Stimulated activated naive CD8-positive, alpha-beta T cell treated with anti-CD3 and anti-CD28 coated beads, Interleukin-15, Interleukin-2, amounts not matched to agents 100 U/mL and 50 U/mL, for 24 hours (primary cell): Measurements from ENCODE around the gene RBMS3.

Experiments used
- ATAC-seq: fragments of 150-1000 bp; cut with Tn5 transposase; one replicate; pipeline ENCODE4 v1.10.0; 2021
- DNase-seq: peaks from one replicate; pipeline ENCODE4 v3.0.0; 2021

The RBMS3 gene

GRCh38 chr3:29277249-29277648 is 3.6 kb upstream of the RBMS3 start:
- DNase-seq (no peak), ATAC-seq (no peak)

DNA sequence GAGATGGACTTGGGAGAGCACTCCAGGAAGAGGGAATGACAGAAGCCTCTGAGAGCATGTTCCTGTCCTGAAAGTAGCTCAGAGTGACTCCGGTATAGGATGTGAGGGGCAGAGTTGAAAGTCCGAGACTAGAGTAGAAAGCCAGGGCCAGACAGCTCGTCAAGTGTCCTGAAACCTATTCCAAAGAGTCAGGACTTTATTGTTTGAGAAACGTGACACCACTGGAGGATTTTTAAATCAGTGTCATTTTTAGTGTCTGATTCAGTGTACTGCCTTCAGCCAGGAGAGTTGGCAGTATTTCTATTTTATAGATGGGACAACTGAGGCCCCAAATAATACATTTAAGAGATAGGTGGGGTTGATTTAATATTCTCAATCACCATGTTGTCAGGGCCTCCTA is 1.6 kb upstream of the RBMS3 start:
- DNase-seq = no peak
- no peak for ATAC-seq

GRCh38 chr3:29279806-29280205 is 1.1 kb upstream of the RBMS3 start:
- DNase-seq = no peak
- ATAC-seq = no peak

- ATAC-seq (no peak), DNase-seq (no peak)
These were observed 148 bp downstream of the RBMS3 start for GRCh38 chr3:29281094-29281343.

GRCh38 chr3:29281344-29282241 is 722 bp downstream of the RBMS3 start:
- DNase-seq (no peak), ATAC-seq (peak; percentile 86)

DNA sequence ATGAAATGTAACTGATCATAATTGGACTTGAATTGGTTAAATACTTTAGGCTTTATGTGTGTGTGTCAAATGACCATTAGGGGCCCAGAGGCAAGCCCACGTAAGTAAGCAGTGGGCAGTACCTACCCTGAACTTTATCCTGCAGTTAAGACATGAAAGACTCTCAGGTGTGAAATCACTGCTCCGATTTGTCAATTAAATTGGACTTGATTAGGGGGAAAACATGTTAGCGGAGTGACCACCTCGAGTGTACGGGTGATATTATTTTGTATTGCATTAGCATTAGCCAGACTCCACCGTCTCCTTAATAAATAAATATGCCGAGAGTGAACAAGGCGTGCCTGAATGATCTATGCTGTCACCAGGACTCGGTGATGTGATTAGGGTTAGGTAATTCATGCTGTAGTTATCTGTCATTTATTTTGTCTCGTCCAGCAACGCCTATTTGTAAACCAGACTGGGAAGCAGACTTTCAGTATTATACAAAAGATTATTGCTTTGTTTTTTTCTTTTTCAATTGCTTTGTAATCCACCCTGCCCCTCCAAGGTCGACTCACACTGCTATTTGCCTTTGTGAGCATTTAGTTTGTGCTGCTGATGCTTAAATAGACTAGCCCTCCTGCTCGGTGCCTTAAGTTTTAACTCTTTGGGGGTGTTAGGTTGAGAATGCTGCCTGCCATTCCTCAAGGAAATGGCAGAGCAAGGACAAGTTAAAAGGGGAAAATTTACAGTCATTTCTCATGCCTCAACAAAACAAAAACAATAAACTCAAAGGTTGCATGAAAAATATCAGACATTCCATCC is 1.8 kb downstream of the RBMS3 start:
- no peak for DNase-seq
- no peak for ATAC-seq

DNA sequence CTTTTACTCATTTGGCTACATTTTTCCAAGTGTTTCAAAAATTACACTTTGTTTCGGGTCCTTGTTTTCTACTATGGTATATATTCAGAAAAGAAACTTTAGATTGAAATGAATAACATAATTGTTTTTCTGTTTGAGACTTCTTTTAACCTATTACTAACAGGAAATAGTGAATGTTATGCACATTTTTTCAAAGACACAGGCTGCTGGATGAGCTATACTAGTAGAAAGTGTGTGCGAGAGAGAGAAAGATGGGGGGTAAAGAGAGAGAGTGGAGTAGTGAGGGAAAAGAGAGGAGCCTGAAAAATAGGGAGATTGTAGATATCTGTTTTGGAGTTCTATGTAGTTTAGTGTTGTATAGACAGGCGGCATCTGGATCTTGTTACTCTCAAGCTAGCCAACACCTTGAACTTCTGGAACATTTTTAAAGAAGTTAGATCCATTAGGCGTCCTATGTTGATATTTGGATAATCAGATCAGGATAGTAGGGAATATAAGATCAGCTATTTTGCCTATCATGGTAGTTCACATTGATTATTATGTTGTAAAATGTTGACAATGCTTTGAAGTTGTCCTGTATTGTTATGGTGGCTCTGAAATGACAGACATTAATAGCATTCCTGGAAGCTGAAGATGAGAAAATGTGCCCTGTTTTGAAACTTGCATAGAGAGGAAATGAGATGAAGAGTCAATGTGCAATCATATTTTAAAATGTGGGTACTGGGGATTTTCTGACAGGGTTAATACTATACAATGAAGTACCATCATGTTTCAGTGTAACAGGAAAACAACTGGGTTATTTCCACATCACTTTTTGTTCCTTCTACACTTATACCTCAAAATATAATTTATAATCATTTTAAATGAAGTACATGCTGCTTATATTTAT is 2.6 kb downstream of the RBMS3 start:
- DNase-seq (no peak), ATAC-seq (no peak)

DNA sequence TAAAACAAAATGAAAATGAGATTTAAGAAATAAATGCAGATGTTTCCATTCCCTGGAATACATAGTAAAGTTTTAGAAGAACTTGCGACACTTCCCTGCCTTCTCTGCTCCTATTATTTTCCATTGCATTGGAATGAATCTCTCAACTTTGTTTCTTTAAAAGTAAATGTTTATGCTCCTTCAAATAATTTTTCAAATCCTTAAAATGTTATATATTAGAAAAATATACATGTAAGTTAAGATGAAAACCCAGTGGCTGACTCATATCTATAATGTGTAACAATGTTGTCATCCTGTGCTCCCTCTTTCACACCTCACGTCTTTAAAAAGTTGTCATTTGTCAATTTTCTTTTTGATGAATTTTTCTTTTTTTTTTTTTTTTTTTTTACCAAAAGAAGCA is 3.6 kb downstream of the RBMS3 start:
- no peak for DNase-seq

GRCh38 chr3:29285471-29286071 is 4.7 kb downstream of the RBMS3 start:
- DNase-seq (no peak), ATAC-seq (no peak)

More for the DNA sequence above, 3.6 kb downstream of the RBMS3 start:
- no peak for ATAC-seq

DNA sequence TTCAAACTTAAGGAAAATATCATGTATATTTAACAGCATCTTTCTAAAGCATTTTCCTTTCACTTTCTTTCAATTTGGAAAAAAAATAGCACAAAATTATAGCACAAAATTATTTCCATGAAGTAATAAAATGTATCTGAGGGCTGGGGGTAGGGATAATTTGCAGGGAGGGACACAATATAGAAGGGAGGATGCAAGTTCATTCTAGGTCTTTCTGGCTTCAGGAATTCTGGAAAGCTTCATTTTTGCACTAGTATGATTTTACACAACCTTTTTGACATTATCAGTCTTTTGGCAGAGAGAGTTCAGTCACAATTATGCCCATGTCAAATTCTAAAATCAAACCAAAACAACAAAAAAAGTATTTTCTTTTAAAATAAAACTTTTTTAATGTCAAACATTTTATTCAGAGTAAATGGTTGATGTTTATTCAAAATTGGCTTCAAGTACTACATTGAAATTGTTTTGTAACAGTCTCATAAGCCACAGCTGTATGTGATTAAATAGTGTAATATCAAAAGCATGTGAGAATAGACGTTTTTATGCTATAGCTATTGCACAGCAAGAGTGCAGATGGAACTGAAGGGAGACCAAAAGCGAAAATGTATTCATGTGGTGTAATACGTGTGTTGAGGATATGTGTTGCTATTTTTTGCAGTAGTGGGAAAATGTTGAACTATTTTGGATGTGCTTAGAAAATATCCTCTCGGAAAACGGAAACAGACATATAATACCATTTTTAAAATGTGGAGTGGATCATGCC is 5.8 kb downstream of the RBMS3 start:
- ATAC-seq (no peak), DNase-seq (no peak)

- DNase-seq (no peak), ATAC-seq (no peak)
These were observed 9.7 kb downstream of the RBMS3 start for GRCh38 chr3:29290596-29290995.

GRCh38 chr3:29291260-29291981 is 10.6 kb downstream of the RBMS3 start:
- DNase-seq (no peak), ATAC-seq (no peak)

DNA sequence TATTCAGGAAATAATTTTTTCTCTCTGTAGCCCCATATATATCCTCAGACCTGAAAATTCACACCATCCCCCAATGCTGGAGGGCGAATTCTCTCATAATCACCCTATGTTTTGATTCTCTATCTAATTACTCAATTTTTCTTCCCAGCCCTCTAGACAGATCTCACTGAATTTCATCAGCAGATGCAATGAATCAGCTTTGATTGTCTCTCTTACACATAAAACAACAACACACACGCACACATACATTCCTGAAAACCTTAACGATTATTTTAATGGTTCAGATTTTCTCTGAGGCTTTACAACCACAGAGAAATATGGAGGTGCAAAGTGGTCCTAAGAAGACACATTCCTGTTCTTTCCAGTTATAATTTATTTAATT is 11.1 kb downstream of the RBMS3 start:
- ATAC-seq (no peak), DNase-seq (no peak)

DNA sequence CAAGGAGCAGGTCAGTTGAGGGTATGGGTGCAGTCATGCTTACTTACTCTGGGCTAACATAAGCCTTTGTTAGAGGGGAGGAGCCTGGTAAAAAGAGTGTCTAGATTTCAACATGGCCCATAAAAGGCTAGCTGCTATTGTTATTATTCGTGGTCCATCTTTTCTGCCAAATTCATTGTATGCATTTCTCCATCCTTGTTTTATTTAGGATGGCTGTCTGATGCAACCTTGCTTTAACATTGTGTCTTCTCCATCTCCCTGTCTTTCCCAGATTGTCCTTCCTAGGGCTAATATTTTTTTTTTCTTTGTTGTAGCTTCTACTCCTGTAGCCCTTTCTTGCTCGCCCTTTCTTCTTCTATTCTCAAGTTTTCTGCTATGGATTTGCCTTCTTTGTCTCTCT is 12.6 kb downstream of the RBMS3 start:
- DNase-seq (no peak), ATAC-seq (no peak)

GRCh38 chr3:29297998-29298397 is 17.1 kb downstream of the RBMS3 start:
- ATAC-seq (no peak), DNase-seq (no peak)

DNA sequence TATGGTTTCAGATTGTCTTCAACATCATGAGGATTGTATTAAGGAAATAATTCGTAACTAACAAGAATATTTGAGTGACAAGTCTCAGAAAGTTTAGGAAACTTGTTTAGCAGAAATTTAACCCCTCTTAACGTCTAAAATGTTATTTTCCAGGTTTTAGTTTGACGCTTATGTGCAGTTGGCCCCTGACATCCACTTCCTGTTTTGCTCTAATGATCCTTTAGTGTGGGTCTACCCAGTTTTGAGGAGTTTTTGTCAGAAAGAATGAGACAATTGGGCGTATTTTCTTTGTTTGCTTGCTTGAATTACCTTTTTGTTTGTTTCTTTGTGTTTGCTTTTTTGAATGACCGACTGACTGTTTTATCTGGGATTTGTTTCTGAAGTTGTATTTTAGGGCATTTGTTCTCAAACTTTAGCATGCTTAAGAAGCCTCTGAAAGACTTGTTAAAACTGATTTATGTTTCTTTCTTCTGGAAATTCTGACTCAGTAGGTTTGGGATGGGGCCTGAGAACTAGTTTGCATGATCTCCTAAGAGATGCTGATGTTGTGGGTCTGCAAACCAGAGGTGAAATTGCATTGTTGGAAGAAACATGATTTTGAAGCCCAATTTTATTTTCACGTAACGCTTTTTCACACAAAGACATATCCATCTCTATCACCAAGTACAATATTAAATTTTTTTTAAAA is 20.6 kb downstream of the RBMS3 start:
- DNase-seq (no peak), ATAC-seq (no peak)

GRCh38 chr3:29302619-29303018 is 21.7 kb downstream of the RBMS3 start:
- ATAC-seq (no peak), DNase-seq (no peak)

- ATAC-seq (no peak), DNase-seq (no peak)
These were observed 26.4 kb downstream of the RBMS3 start for GRCh38 chr3:29307295-29307694.

- ATAC-seq (no peak), DNase-seq (no peak)
These were observed 30.0 kb downstream of the RBMS3 start for GRCh38 chr3:29310865-29311264.

GRCh38 chr3:29311795-29312194 is 30.9 kb downstream of the RBMS3 start:
- ATAC-seq (no peak), DNase-seq (no peak)
